ENCODE measurements around the gene IZUMO1. TPM values are rescaled to one million over a fixed set of nuclear protein-coding genes. Genes with fewer than 3 reads are reported as not detected.

The IZUMO1 gene
- total and polyA plus RNA-seq, 9 of the 15 experiments (the other 6 are each of a cell fraction or from before 2014, with no cell fraction given), result 0.14 to 2.1 (median 0.73) TPM

GRCh38 chr19:48724796-48725753 lies 21.6 kb downstream of the IZUMO1 start:
- Histone ChIP-seq H3K9ac (ENCODE audit: insufficient read depth in 1 of 2, low read depth in 2 of 2, low read length in 2 of 2) (peak overlapping the region; percentile 49 to 50; a peak in 3 of 4 replicates), H3K36me3 (ENCODE audit: control insufficient read depth, insufficient read depth, low read length) (peaks cover 4% of the 10 kb centered on the region; the same call in 2 of the 3 replicates), H3K9me1 (ENCODE audit: control insufficient read depth, insufficient read depth, low read length) (no peaks in the 10 kb centered on the region), H4K20me1 (replicated peaks; ENCODE audit: control insufficient read depth, insufficient read depth, low read length) (no peaks in the 10 kb centered on the region), H3K27me3 (ENCODE audit: control insufficient read depth in 2 of 2, insufficient read depth in 2 of 2, low read length in 2 of 2) (no peaks in the 10 kb centered on the region), H3K9me3 (replicated peaks; ENCODE audit: control insufficient read depth, insufficient read depth, low read depth, low read length) (no peaks in the 10 kb centered on the region), H3K4me3 (no peak overlapping the region), H3K4me2 (ENCODE audit: insufficient read depth, low read length) (peak overlapping the region; percentile 58), H3K4me1 (replicated peaks in 1 of 2; ENCODE audit: control insufficient read depth in 2 of 2, insufficient read depth in 2 of 2, low read length in 2 of 2) (peaks cover 12 to 29% of the 10 kb centered on the region in 2 experiments; a peak in 4 of 5 replicates), H3K79me2 (ENCODE audit: control insufficient read depth, insufficient read depth, low read length) (no peaks in the 10 kb centered on the region), H2AFZ (ENCODE audit: low read depth, low read length) (peak overlapping the region; percentile 94), H3K27ac (ENCODE audit: extremely low read depth, low read depth, low read length) (peak overlapping the region; percentile 87)
- intact Hi-C loops (cut with micrococcal nuclease) (no loop called here), in situ Hi-C loops (cut with MboI) (no loop called here)
- FAIRE-seq (peak; percentile 84), DNase-seq (ENCODE audit: extremely low read depth in 1 of 4, low spot score in 3 of 4) (peak; percentile 71 to 81 (median 76)), ATAC-seq (peak; percentile 76)
- WGBS (ENCODE audit: insufficient coverage, low coverage, missing lambda C conversion rate), result 33% methylated on average over 11 of the region's 11 CpGs
- POLR2A ChIA-PET, result interaction anchor here (0.5 to 1.8 kb wide), 12 partner anchors 8 to 241 kb away, joined by 3 to 10 read pairs (median 4); partner anchors contain the start of genes IZUMO1, RPL18 and SPHK2
- CTCF ChIA-PET (ENCODE audit: low intra/inter-chr PET ratio), result no interaction called here
- TSS peak; percentile 67 for BruUV-seq (replicated peaks)
- TF ChIP-seq ELF1 (tag; IDR thresholded peaks at IDR 0.05) (peak; percentile 76), BHLHE40 (IDR thresholded peaks at IDR 0.05; ENCODE audit: low read length) (no peak), TFE3 (CRISPR knock-in tag; IDR thresholded peaks at IDR 0.05) (no peak), ZMIZ1 (IDR thresholded peaks at IDR 0.05; ENCODE audit: low read depth in 2 of 2, low read length in 2 of 2) (0 out of 4 replicates have a peak, but pooled peaks of 1 of the 2 experiments have one; percentile 6), ZBTB11 (CRISPR knock-in tag; IDR thresholded peaks at IDR 0.05) (peak in 1 of 3 experiments; percentile 60; a peak in 1 of 6 replicates)
